ENCODE results near the gene LRRC75A.

DNA sequence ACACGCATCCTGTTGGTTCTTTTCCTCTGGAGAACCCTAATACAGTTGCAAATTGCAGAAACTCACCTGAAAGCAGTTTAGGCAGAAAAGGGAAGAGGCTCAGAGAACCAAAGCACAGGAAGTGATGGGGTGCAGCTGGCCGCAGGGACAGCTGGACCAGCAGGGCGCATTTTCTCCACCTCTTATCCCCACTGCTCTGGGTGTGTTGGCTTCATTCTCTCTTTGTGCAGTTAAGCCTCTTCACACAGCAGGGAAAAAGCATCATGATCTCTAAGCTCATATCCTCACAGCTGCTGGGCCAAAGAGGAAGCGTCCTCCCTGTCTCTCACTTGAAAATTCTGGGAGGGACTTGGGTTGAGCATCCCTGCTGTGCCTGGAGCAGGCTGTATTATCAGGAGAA is 20.0 kb upstream of the LRRC75A start:
- no peak for TF ChIP-seq POLR2A (IDR thresholded peaks at IDR 0.05; ENCODE audit: low read length)
- no peak for TF ChIP-seq GATA1 (IDR thresholded peaks at IDR 0.05; ENCODE audit: low read depth, low read length)

Measured in erythroblast (primary cell).